LHCN-M2 (cell line): ENCODE data around the gene SIGLEC6. TPM values are rescaled to one million over a fixed set of nuclear protein-coding genes. Genes with fewer than 3 reads are reported as not detected.
A peak's percentile ranks its signal among the peaks of the same experiment; 100 is the strongest.

ENCODE experiments used
- DNase-seq: peaks from one replicate; pipeline ENCODE4 v3.0.0-alpha.2; 2012; ENCODE audit warnings: low read depth
- total RNA-seq: library from RNA; depleted of rRNA; stranded (reverse); fragments of >200 nt; gene quantifications from 2 replicates; pipeline ENCODE4 v1.2.3, GENCODE V29; 2014

The SIGLEC6 gene
- total RNA-seq, 1 experiment from 2014 or later: not detected

DNA sequence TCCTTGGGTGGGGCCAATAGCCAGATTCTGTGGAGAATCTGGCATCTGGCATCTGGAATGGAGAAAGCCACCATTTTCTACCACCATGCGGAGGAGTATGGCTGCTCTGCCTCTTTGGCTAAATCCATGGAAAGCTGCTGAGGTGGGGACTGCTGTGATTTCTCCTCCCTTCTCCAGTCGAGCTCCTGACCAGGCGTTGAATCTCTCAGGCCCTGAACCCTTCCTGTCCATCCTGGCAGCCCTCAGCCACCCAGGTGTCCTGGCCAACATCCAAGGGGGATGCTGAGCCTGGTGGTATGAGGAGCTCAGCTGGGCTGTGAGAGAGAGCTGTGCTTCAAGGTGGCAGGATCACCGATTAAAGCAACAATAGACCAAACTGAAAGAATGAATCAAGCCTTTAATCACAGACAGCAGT, 17.4 kb upstream of the SIGLEC6 start:
- no peak for DNase-seq

DNA sequence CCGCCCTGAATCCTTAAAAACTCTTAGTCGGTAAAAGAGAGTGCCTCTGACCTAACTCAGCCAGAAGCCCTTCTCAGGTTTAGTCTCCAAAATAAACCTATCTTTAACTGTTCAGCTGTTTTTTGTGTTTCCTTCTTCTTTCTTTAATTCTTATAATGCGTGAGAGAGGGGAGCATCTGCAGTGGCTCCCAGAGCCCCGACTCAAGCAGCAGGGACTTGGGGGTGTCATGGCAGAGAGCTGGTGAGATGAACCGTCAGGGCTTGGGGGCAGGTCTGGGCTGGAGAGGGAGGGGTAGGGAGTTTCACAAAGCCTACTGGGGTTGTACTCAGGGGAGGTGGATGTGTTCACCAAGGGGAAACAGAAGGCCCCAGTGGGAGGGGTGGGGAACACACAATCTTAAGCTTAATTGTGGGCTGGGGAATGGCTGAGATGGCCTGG, 16.8 kb upstream of the SIGLEC6 start:
- no peak for DNase-seq

DNA sequence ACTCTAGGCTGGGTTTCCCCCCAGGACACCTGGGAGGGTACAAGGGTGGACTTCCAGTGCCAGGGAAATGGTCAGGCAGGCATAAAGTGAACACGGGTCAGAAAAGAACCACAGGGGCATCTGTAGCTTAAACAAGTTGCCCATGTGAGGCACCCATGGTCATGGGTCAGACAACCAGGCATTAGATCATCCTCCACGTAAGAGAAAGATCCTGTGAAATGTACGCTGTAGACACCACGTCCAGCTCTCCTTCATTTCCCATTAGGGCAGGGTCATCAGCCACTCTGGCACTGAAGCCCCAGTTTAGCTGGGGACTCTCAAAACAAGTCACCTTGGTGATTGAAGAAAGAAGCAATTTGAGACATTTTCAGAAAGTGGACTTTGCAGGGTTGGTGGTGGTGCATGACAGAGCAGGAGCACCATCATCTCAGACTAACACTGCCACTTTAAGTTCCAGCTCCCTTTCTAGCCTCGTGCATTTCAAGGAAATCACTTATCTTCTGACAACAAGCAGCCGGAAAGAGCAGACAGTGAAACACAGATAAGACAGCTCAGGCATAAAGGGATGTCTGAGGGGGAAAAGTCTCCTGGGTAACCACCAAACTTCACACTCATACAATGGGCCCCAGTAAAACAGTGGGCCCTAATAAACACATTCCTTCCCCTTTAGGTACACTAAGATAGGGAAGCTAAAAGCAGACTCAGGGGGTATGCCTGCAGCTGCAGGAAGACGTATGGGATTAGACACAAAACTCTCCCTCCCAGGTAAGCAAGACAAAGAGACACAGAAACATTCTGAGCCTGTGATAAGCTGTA, 16.1 kb upstream of the SIGLEC6 start:
- no peak for DNase-seq

DNA sequence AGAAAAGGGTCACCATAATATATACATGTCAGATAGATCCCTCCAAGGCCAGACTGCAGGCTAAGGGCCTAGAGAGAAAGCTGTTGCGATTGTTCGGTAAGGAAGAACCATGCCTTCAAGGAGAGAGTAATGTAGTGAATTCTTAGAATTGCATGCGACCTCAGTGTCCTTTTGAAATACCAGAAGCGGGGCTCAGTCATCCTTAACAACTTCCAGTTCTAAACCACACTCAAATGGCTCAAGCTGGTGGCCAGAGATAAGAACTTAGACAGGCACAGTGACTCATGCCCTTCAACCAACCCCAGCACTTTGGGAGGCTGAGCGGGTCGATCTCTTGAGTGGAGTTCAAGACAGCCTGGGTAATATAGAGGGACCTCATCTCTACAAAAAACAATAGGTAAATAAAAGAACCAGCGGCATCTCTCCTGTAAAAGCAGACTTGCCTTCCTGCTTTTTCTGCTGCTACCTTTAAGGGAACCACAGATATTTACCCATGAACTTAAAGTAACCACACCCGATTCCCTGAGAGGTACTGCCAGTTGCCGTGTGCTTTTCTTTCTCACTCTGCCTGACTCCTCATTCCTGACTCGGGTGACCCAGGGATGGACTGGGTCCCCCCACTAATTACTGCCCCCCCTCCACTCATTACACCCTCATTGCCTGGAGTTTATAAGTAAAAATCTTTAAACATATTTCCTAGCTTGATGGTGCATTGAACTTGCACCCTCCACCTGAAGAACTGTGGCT, 15.4 kb upstream of the SIGLEC6 start:
- peak; percentile 2 for DNase-seq

DNA sequence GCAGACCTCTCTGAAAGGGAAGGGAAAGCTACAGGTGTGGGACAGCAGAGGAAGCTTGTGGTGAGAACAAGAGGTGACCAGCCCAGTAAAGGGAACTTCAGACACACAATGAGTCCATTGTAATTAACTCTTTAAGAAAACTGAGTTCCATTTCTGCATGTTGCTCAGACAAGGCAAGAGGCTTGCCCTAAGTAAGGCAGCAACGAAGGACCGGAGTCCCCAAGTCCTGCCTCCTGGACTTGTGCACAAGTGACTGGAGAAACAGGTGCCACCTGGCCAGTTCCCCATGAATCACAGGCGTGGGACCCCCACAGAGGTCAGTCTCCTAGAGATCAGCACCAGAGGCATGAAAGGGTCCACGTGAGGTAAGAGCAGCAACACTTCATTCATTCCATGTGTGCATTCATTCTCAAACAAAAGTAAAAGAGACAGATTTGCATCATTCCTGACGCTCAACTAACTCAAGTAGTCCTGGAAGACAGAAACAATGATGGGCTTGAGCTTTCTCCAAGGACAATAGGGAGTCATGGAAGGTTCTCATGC, 14.7 kb upstream of the SIGLEC6 start:
- no peak for DNase-seq

DNA sequence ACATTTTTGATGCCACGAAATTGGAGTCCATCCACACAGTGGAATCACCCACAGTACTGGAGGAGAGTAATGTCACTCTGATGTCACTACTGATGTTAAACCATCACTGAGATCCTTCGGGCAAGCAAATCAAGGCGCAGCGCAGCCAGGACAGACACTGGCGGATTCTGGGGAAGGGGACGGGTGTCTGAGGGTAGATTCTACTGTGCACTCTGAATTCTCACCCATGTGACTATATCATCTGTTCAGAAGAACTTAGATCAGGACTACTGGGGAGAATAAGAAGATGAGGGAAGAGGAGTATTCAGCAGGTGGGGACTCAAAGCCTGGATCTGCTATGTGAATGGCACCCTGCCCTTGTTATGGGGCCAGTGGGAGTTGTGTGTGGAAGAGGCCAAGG, 12.6 kb upstream of the SIGLEC6 start:
- no peak for DNase-seq

DNA sequence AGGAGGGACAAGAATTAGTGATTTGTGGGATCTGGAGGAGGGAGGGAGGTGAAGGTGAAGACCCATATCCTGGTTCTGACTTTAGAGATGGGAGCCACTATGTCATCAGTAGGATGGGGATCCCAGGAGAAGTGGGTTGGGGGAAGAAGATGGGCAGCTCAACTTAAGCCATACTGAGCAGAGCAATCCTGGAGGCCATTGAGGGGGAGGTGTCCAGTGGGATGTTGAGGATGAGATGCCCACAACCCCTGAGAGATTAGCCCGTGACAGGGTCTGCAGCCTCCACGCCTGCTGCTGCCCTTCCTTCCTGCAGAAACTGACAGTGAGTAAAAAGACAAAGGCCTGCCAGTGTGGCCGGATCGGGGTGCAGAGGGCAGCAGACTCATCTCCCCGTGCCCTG, 11.2 kb upstream of the SIGLEC6 start:
- DNase-seq: no peak

DNA sequence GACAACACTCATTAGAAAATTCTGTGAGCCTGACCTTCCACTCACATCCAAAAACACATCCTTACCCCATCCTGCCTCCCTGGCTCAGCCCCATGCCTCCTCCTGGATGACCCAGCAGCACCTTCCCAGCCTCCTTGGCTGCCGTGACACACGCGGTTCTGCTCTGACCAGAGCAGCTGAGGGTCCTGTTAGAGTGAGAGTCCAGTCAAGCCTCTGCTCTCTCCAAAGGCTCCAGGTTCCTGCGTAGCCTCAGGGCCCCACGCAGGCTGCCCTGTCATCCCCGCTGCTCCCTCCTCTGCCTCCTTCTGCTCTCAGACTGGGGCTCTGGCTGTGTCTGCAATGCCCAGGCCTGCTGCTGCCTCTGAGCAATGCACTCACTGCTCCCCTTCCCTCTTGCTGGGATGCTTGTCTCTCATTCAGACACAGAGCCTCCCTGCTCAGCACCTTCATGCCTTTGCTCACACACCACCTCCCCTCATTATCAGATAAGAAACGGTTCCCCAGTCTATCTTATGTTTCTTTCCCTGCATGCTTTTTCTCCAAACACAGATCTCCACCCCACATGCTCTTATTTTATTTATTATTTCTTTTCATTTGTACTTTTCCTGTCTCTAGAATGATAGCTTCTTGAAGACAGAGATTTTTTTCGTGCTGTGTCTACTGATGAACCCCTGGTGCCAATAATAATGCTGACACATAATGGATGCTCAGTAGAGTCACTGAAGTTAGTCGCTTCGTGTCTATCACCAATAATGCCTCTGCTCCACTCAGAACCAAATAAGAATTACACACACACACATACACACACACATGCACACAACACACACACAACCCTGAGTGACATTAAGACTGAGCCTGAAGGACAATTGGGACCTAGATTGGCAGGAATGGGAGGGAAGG, 10.2 kb upstream of the SIGLEC6 start:
- no peak for DNase-seq

DNA sequence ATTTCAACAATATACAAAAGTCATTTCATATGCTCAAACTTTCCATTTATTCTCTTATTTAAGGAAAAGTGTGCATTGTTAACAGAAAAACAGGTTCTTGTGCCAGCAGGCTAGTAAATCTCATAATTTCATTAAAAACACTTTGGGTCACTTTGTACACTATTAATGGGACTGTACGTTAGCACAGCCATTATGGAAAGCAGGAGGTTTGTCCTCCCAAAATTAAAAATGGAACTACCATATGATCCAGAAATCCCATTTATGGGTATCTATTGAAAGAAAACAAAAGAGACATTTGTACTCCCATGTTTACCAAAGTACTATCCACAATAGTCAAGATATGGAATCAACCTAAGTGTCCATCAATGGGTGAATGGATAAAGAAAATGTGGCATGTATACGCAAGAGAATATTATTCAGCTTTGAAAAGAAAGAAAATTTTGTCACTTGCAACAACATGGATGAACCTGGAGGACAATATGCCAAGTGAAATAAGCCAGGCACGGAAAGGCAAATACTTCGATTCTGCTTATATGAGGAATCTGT, 8.4 kb upstream of the SIGLEC6 start:
- DNase-seq: no peak

DNA sequence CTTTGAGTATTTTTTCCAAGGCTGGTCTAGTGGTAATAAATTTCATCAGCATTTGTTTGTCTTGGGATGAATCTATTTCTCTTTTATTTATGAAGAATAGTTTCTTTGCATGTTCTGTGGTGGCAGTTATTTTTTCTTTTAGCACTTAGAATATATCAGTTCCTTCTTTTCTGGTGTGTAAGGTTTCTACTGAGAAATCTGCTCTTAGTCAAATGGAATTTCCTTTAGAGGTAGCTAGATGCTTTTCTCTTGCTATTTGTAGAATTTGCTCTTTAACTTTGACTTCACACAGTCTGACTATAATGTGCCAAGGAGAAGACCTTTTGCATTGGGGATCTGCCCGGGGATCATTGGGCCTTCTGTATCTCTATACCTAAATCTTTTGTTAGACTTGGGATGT, 4.1 kb upstream of the SIGLEC6 start:
- DNase-seq: no peak

DNA sequence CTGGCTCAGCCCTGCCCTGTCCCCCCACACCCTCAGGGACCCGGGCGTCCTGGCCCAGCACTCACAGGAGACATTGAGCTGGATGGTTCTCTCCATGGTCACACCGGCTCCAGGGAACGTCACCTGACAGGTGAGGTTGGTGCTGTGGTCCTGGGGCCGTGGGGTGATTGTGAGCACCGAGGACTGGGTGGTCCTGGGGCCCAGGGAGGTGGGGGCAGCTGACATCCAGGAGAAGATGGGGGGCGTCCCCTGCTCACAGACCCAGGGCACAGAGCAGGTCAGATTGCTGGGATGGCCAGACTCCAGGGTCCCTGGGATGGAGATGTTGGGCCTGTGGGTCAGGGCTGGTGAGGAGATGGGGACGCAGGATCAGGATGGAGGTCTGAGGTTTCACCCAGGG, 854 bp downstream of the SIGLEC6 start:
- DNase-seq: no peak

DNA sequence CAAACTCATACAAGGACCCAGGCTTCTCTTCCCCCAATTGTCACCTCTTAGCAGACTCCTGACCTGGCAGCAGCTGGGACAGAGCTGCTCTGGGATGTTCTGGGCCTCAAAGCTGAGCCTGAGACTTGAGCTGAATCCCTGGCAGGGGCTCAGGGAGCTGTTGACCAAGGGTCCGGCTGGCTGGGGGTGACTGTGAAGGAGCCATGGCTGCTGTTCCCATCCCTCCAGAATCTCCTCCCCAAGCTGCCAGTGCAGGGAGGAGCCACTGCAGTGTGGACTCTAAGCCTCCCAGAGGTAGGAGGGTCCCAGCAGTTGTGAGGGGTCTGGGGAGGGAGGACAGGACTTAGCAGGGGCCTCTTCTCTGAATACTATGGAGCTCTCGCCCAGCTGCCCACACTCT, 2.2 kb downstream of the SIGLEC6 start:
- DNase-seq: no peak

DNA sequence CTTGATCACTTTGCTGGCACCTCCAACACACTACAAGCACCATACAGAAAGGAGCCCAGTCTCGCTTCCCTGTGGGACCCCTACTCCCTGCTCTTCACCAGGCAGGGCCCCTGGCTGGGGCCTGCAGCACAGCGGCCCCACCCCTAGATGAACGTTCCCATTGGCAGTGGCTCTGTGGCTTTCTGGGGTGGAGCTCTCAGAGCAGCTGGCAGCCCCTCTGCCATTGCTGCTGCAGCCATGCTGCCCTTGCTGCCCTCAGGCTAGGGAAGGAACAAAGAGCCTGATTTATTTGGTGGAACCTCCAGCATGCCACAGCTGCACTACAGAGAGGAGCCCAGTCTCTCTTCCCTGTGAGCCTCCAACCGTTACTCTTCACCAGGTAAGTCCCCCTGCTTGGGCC, 5.8 kb downstream of the SIGLEC6 start:
- DNase-seq: no peak

DNA sequence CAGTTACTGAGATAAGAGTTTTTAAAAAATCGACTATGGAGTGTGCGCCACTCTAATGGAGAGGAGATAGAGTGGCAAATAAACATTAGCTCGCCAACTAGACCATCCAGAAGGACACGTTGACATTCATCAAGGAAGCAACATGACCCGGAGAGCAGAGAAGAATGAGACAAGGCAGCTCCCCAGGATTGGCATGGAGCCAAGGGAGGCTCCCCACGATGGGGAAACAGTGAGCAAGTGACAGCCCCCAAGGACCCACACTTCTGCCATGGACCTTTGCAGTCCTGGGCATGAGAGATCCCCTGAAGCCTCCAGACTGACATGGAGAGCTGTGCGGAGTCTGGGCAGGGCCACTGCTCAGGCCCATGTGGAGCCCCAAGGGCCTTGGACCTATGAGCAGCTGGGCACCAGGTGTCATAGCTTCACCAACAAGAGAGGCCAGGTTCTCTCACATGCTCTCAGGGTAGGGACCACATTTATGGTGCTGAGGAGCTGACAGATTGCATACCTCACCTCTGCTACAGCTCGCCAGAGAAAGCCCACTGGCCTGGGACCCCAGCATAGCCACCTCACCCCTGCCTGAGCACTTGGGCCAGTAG, 6.7 kb downstream of the SIGLEC6 start:
- DNase-seq: no peak

DNA sequence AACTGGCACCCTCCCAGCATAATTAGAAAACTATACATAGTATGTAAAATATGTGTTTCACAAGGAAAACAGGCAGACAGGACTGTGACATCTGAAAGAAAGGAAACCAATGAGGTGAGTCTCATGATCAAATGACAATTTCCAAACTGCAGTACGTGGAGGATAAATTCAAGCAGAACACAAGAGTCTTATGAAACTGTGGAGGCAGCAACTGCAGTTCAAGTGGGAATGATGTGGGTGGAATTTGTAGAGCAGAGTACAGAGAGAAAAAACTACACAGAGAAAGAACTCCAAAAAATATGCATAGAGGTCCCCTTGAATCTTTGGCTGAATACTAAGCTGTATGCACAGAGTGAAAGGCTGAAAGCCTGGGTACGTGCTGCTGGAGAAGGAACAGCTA, 9.7 kb downstream of the SIGLEC6 start:
- DNase-seq: no peak

DNA sequence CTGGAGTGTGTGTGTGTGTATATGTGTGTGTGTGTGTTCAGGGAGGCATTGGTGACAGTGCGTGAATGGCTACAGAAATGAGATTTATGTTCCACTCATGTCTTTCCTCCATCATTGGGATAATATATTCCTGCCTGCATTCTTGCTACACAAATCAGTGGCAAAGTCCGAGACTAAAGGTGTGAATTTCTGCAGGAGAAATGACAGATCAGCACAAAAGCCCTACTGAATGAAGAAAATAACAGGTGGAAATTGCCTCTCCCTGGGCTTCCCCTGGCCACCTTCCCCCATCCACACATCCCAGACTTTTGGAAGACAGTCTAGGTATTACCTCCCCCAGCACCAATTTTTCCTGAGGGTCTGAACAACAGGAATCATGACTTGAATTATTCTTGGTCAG, 10.1 kb downstream of the SIGLEC6 start:
- no peak for DNase-seq

DNA sequence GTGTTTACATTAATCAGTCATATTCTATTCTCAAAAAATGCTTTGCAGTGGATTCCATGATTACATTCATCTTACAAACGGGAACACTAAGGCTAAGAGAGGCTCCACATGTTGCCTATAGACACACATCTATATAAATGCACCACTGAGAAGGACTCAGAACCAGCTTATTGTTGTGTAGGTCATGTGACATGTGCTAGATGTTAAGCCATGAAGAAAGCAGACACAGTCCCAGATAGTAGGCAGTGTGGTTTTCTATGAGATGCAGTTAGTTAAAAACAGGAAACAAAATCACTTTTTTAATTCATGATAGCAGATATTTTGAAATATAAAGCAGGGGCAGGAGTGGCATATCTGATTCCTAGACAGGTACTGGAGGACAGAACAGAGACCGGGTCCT, 10.7 kb downstream of the SIGLEC6 start:
- no peak for DNase-seq

DNA sequence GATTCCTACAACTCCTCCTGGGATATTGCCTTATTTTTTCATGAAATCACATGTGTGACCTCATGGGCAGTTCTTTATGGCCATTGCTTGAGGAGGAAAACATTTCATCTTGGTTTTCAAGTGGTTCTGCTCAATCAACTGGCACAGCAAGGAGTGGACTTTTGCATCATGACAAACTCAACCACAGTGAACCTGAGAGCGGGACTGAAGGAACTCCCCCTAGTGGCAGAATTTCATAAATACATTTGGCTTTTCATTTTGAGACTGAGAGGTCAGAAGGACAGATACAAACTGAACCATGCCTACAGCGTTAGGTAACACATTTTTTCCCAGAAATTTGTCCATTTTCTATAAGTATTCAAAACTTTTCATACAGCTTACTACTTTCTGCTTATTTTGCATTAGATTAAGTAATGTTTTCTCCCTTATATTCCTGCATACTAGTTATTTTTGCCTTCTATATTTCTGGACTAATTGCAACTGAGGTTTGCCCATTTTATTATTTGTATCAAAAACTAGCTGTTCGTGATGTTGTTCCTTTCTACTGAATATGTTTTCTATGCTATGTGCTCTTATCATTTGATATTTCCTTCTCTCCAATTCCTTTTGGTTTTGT, 16.5 kb downstream of the SIGLEC6 start:
- peak; percentile 48 for DNase-seq

DNA sequence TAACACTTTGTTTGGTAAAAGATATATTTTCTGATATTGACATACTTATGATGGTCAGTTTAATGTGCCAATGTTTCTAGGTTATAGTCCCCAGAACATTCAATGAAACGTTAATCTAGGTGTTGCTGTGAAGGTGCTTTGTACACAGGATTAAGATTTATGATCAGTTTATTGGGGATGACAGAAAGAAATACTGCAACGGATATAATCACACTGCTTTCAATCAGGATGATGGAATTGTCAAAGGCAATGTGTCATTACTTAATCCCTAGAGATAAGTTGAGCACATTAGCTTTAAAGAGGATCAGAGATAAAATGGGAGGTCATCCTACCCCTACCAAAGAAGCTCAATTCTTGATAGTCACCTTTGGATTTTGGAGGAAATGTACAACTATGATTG, 17.5 kb downstream of the SIGLEC6 start:
- no peak for DNase-seq

DNA sequence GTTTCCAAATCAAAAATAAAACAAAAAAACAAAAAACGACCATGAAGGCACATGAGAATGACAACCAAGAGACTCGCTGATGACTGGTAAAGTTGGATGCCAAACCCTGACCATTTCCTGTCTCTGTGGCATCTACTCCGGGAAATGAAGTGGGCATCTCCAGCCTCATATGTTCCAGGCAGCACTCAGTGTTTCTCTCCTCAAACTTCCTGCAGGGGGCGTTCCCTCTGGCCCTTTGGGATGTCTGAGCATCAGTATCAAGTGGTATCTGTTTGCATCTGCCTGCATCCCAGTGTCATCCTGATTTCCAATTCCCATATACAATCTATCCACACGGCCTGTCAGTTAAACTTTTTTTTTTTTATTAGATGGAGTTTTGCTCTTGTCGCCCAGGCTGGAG, 20.1 kb downstream of the SIGLEC6 start:
- DNase-seq: peak; percentile 36
